Measurements from ENCODE around the gene SLC12A4.
"Not testable (repeated sequence)": the region's sequence is repeated elsewhere in the genome, so short reads cannot be mapped to it uniquely, and the experiment has no call there.

The SLC12A4 gene

GRCh38 chr16:67968400-67969253, at the start of gene SLC12A4:
SLC12A4 (minus strand) TSS chr16:67968637; CDS start chr16:67968553, 84 bp downstream.
- DNase-seq, result peak; percentile 91

GRCh38 chr16:68015681-68016080, 47.2 kb upstream of the SLC12A4 start, which contains the start of gene DPEP2NB:
DPEP2NB (minus strand) TSS chr16:68015911; CDS start chr16:68015770, 141 bp downstream.
- no peak for DNase-seq

- DNase-seq, result no peak
Measured at GRCh38 chr16:68013440-68013839, 45.0 kb upstream of the SLC12A4 start.

DNA sequence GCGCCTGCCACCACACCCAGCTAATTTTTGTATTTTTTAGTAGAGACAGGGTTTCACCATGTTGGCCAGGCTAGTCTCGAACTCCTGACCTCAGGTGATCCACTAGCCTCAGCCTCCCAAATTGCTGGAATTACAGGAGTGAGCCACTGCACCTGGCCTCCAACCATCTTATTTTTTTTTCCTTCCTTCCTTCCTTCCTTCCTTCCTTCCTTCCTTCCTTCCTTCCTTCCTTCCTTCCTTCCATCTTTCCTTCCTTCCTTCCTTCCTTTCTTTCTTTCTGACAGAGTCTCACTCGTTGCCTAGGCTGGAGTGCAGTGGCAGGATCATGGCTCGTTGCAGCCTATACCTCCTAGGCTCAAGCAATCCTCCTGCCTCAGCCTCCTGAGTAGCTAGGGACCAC, 41.4 kb upstream of the SLC12A4 start:
- DNase-seq, result not testable (repeated sequence)

- DNase-seq, result no peak
Measured at GRCh38 chr16:68009157-68009735, 40.8 kb upstream of the SLC12A4 start.

GRCh38 chr16:68005786-68006286, 37.4 kb upstream of the SLC12A4 start:
- DNase-seq, result peak; percentile 75

- DNase-seq, result no peak
Measured at GRCh38 chr16:68005211-68005610, 36.8 kb upstream of the SLC12A4 start.

- no peak for DNase-seq
Measured at GRCh38 chr16:68003031-68003430, 34.6 kb upstream of the SLC12A4 start.

DNA sequence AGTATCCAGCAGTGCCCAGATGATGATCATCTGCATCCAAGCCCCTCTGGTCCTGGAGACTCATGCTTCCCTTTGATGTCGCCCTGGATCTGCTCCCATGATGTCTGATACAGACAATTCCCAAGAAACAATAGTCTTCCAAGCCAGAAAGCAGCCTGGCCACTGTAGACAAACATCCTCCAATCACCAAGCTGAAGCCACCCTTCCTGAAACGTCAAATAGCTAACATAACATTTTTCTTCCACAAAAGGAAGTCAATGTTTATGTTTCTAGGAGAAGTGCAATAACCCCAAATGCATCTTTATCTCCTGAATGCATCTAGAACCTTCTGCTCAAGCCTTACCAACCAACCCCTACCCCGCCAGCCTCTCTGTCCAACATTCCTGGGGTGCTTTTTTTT, 32.0 kb upstream of the SLC12A4 start:
- peak; percentile 22 for DNase-seq

DNA sequence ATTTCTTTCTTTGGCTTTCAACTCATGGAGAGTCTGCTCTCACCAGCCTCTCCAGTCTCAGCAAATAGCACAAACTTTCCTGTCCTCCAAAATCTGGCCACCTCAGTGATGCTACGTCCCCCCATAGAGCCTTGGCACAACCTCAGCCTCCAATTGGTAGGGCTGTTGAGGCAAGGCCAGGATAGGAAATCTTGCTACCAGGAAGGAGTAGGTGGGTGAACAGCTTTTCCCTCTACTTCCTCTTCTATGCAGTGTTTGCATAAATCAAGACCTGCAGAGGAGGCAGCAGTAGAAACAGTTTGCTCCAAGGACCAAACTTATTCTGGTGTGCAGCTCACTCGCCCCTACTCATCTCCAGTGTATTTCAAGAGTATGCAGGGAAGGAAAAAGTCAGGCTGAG, 31.5 kb upstream of the SLC12A4 start:
- DNase-seq, result peak; percentile 13

DNA sequence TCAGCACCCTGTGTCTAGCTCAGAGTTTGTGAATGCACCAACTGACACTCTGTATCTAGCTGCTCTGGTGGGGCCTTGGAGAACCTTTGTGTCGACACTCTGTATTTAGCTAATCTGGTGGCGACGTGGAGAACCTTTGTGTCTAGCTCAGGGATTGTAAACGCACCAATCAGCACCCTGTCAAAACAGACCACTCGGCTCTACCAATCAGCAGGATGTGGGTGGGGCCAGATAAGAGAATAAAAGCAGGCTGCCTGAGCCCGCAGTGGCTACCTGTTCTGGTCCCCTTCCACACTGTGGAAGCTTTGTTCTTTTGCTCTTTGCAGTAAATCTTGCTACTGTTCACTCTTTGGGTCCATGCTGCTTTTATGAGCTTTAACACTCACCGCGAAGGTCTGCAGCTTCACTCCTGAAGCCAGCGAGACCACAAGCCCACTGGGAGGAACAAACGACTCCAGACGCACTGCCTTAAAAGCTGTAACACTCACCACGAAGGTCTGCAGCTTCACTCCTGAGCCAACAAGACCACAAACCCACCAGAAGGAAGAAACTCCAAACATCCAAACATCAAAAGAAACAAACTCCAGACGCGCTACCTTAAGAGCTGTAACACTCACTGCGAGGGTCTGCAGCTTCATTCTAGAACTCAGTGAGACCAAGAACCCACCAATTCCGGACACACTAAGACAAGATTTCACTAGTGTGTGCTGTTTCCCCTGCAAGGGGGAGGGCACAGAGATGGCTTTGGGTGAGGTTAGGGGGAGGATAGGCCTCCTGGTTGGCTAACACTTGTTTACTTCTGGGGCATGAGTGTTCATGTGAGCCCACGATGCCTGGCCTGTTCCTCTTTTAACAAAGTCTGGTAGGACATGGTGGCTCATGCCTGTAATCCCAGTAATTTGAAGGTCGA, 30.6 kb upstream of the SLC12A4 start, which contains the start of gene DPEP2:
TSS of gene DPEP2 (minus strand) at position 706 of the 910 bp plus-strand sequence. CDS start 6,272 bp downstream, outside the sequence.
- DNase-seq, result peak; percentile 65

DNA sequence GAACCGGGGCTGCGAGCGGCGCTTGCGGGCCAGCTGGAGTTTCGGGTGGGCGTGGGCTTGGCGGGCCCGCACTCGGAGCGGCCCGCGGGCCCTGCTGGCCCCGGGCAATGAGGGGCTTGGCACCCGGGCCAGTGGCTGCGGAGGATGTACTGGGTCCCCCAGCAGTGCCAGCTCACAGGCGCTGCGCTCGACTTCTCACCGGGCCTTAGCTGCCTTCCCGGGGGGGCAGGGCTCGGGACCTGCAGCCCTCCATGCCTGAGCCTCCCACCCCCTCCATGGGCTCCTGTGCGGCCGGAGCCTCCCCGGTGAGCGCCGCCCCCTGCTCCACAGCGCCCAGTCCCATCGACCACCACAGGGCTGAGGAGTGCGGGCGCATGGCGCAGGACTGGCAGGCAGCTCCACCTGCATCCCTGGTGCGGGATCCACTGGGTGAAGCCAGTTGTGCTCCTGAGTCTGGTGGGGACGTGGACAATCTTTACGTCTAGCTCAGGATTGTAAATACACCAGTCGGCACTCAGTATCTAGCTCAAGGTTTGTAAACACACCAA, 29.9 kb upstream of the SLC12A4 start:
- not testable (repeated sequence) for DNase-seq

GRCh38 chr16:67996666-67997065, 28.2 kb upstream of the SLC12A4 start:
- no peak for DNase-seq

DNA sequence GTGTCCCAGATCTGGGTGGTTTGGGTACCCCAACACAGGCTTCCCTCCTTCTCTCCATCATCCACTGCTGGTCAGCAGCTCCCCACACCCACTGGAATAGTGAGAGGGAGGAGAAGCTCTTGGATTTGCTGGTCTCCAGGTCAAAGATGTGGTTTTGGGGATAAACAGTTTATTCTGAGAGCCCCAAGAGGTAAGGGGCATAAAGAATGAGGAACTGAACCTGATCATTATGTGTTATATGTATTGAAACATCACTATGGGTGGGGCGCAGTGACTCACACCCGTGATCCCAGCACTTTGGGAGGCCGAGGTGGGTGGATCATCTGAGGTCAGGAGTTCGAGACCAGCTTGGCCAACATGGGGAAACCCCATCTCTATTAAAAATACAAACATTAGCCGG, 27.0 kb upstream of the SLC12A4 start:
- peak; percentile 37 for DNase-seq

DNA sequence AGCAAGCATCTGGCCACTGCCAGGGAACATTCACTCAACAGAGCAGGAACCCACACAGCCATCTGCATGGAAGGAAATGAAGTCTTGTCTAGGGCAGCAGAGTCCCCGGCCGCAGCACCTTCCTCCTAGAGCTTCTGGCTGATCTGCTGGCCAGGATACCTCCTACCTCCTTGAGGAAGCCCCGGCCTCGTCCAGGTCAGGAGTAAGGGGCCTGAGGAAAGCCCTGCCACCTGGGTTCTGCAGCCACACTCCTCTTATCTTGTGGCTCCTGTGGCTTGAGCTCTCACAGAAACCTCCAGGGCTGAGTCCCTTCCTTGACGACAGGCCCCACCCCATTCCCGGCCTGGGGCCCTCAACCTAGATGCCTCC, 25.6 kb upstream of the SLC12A4 start:
- DNase-seq, result not testable (repeated sequence)

- DNase-seq, result peak; percentile 86
Measured at GRCh38 chr16:67993207-67994039, 25.0 kb upstream of the SLC12A4 start.

- no peak for DNase-seq
Measured at GRCh38 chr16:67992661-67993206, 24.3 kb upstream of the SLC12A4 start.

DNA sequence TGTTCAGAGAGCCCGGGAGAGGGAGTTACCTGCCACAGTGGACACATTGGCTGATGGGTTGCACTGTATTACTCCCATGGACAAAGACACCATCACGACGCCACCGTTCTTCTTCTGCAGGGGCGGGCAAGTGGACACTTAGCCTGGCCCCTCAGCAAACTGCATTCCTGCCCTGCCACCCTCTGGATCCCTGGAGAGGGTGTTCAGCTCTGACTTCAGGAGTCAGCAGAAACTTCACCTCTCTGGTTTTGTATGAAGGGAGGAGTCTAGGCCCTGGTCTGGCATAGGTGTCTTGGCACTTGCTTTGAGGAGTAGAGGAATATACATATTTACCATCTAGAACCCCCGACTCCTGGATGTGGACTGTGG, 21.6 kb upstream of the SLC12A4 start:
- no peak for DNase-seq

- no peak for DNase-seq
Measured at GRCh38 chr16:67989322-67990017, 21.0 kb upstream of the SLC12A4 start.

- no peak for DNase-seq
Measured at GRCh38 chr16:67988675-67989074, 20.2 kb upstream of the SLC12A4 start.

Measured in CD4-positive, alpha-beta T cell treated with Interleukin-17A for 1 hour (primary cell).